Neural progenitor cell (in vitro differentiated cells): ENCODE results near the gene KRI1. TPM values are rescaled to one million over a fixed set of nuclear protein-coding genes. Genes with fewer than 3 reads are reported as not detected.

ENCODE experiments used
- DNase-seq: peaks from one replicate; pipeline ENCODE4 v3.0.0-alpha.2; 2016; ENCODE audit warnings: low spot score
- H2AFZ ChIP-seq: fragments of 200-600 bp; sonication (generic); replicated peaks from 2 replicates; pipeline ENCODE4 v1.6.1; 2016; ENCODE audit warnings: antibody characterized with exemption
- H3F3A ChIP-seq: fragments of 200-600 bp; sonication (generic); 2 replicates; pipeline ENCODE4 v1.6.1; 2016; ENCODE audit warnings: antibody characterized with exemption, low read depth
- H3K27ac ChIP-seq: fragments of 200-600 bp; sonication (generic); 2 replicates; pipeline ENCODE4 v1.5.1; 2016; ENCODE audit warnings: mild to moderate bottlenecking
- H3K27me3 ChIP-seq: fragments of 200-600 bp; sonication (generic); 2 replicates; pipeline ENCODE4 v1.6.1; 2016; ENCODE audit warnings: mild to moderate bottlenecking, moderate library complexity
- H3K36me3 ChIP-seq: fragments of 200-600 bp; sonication (generic); 2 replicates; pipeline ENCODE4 v1.5.1; 2016
- H3K4me1 ChIP-seq: fragments of 200-600 bp; sonication (generic); 2 replicates; pipeline ENCODE4 v1.6.1; 2016; ENCODE audit warnings: mixed run types
- H3K4me2 ChIP-seq: fragments of 200-600 bp; sonication (generic); 2 replicates; pipeline ENCODE4 v1.6.1; 2016
- H3K4me3 ChIP-seq: fragments of 200-600 bp; sonication (generic); 2 replicates; pipeline ENCODE4 v1.5.1; 2016
- H3K79me2 ChIP-seq: fragments of 200-600 bp; sonication (generic); 2 replicates; pipeline ENCODE4 v1.6.1; 2016; ENCODE audit warnings: low read depth
- H3K9ac ChIP-seq: fragments of 200-600 bp; sonication (generic); 2 replicates; pipeline ENCODE4 v1.6.1; 2016
- H3K9me3 ChIP-seq: fragments of 200-600 bp; sonication (generic); 2 replicates; pipeline ENCODE4 v1.5.1; 2016; ENCODE audit warnings: low read depth
- H4K20me1 ChIP-seq: fragments of 200-600 bp; sonication (generic); 2 replicates; pipeline ENCODE4 v1.6.1; 2016; ENCODE audit warnings: low read depth
- H3K27ac Mint-ChIP-seq: 3 replicates; pipeline ENCODE4 v1.8.0; 2021; ENCODE audit warnings: mixed read lengths
- H3K27me3 Mint-ChIP-seq: 2 replicates; pipeline ENCODE4 v1.8.0; 2022; ENCODE audit warnings: low read depth, mild to moderate bottlenecking, inconsistent platforms, moderate library complexity, mixed read lengths; ENCODE audit not compliant: insufficient read depth
- H3K36me3 Mint-ChIP-seq: 3 replicates; pipeline ENCODE4 v1.8.0; 2021; ENCODE audit warnings: mixed read lengths
- H3K4me1 Mint-ChIP-seq: 3 replicates; pipeline ENCODE4 v1.8.0; 2021; ENCODE audit warnings: mixed read lengths
- H3K4me3 Mint-ChIP-seq: 3 replicates; pipeline ENCODE4 v1.8.0; 2021; ENCODE audit warnings: mild to moderate bottlenecking, moderate library complexity, mixed read lengths
- H3K9me3 Mint-ChIP-seq: 3 replicates; pipeline ENCODE4 v1.8.0; 2020; ENCODE audit warnings: mixed read lengths
- CTCF ChIP-seq: fragments of 200-600 bp; sonication (generic); IDR thresholded peaks from 2 replicates; pipeline ENCODE4 v1.5.1; 2017; ENCODE audit warnings: antibody characterized with exemption, mild to moderate bottlenecking
- EZH2 ChIP-seq: fragments of 200-600 bp; sonication (generic); IDR thresholded peaks from 2 replicates; pipeline ENCODE4 v1.6.1; 2017; ENCODE audit warnings: antibody characterized with exemption, mild to moderate bottlenecking, moderate library complexity
- EZH2phosphoT487 ChIP-seq: fragments of 200-600 bp; sonication (generic); IDR thresholded peaks from 2 replicates; pipeline ENCODE4 v1.6.1; 2017; ENCODE audit warnings: antibody characterized with exemption
- total RNA-seq: library from RNA; depleted of rRNA; stranded (reverse); fragments of >200 nt; gene quantifications from 2 replicates; pipeline ENCODE4 v1.2.3, GENCODE V29; 2015; ENCODE audit warnings: low replicate concordance

KRI1 gene
- total RNA-seq, 1 donor from 2014 or later: 16.4 TPM

GRCh38 chr19:10548746-10549276 lies 17.0 kb downstream of the KRI1 start:
- TF ChIP-seq EZH2phosphoT487 (no peak), EZH2 (no peak), CTCF (no peak)
- Mint-ChIP-seq H3K4me3 (no peak overlapping the region), H3K36me3 (peaks cover 13% of the 10 kb centered on the region), H3K27me3 (peaks cover 3% of the 10 kb centered on the region), H3K4me1 (peaks cover 5% of the 10 kb centered on the region), H3K27ac (no peak overlapping the region), H3K9me3 (no peaks in the 10 kb centered on the region)
- DNase-seq: no peak
- H3K27me3 ChIP-seq: no peaks in the 10 kb centered on the region
- no peak overlapping the region for H3K9ac ChIP-seq
- H3K79me2 ChIP-seq: peaks cover 19% of the 10 kb centered on the region
- peaks cover 15% of the 10 kb centered on the region for H3F3A ChIP-seq
- no peak overlapping the region for H2AFZ ChIP-seq
- H3K9me3 ChIP-seq: no peaks in the 10 kb centered on the region
- peaks cover 8% of the 10 kb centered on the region for H4K20me1 ChIP-seq
- no peaks in the 10 kb centered on the region for H3K4me1 ChIP-seq
- no peak overlapping the region for H3K4me2 ChIP-seq
- H3K36me3 ChIP-seq: no peaks in the 10 kb centered on the region
- H3K4me3 ChIP-seq: no peak overlapping the region
- no peak overlapping the region for H3K27ac ChIP-seq

GRCh38 chr19:10546817-10547216 lies 19.0 kb downstream of the KRI1 start:
- Mint-ChIP-seq H3K27me3 (peaks cover 8% of the 10 kb centered on the region), H3K27ac (no peak overlapping the region), H3K4me3 (no peak overlapping the region), H3K9me3 (no peaks in the 10 kb centered on the region), H3K36me3 (peaks cover 9% of the 10 kb centered on the region), H3K4me1 (peaks cover 8% of the 10 kb centered on the region)
- H3K9ac ChIP-seq: no peak overlapping the region
- no peak for DNase-seq
- no peak overlapping the region for H2AFZ ChIP-seq
- H3K4me1 ChIP-seq: no peaks in the 10 kb centered on the region
- H3K27ac ChIP-seq: no peak overlapping the region
- H3K27me3 ChIP-seq: no peaks in the 10 kb centered on the region
- no peaks in the 10 kb centered on the region for H3K36me3 ChIP-seq
- no peak overlapping the region for H3K4me3 ChIP-seq
- no peak for TF ChIP-seq EZH2phosphoT487
- H3F3A ChIP-seq: peaks cover 5% of the 10 kb centered on the region
- peaks cover 19% of the 10 kb centered on the region for H3K79me2 ChIP-seq
- no peak overlapping the region for H3K4me2 ChIP-seq
- H3K9me3 ChIP-seq: no peaks in the 10 kb centered on the region
- peaks cover 8% of the 10 kb centered on the region for H4K20me1 ChIP-seq

- H3K9me3 Mint-ChIP-seq: no peaks in the 10 kb centered on the region
- H3K27me3 Mint-ChIP-seq: peaks cover 8% of the 10 kb centered on the region
- H3F3A ChIP-seq: peaks cover 9% of the 10 kb centered on the region
- H3K9ac ChIP-seq: no peak overlapping the region
- H3K4me1 ChIP-seq: no peaks in the 10 kb centered on the region
- H4K20me1 ChIP-seq: peaks cover 8% of the 10 kb centered on the region
- H3K36me3 ChIP-seq: no peaks in the 10 kb centered on the region
- no peak overlapping the region for H2AFZ ChIP-seq
- H3K27me3 ChIP-seq: no peaks in the 10 kb centered on the region
- H3K79me2 ChIP-seq: peaks cover 19% of the 10 kb centered on the region
- H3K4me3 Mint-ChIP-seq: peak overlapping the region; percentile 95
- H3K27ac ChIP-seq: no peak overlapping the region
- H3K4me3 ChIP-seq: peak overlapping the region; percentile 93
- H3K4me2 ChIP-seq: peak overlapping the region; percentile 86
- peak overlapping the region; percentile 78 for H3K27ac Mint-ChIP-seq
- H3K36me3 Mint-ChIP-seq: no peaks in the 10 kb centered on the region
- TF ChIP-seq EZH2phosphoT487 (no peak), EZH2 (no peak), CTCF (no peak)
- peak; percentile 33 for DNase-seq
- H3K4me1 Mint-ChIP-seq: peaks cover 10% of the 10 kb centered on the region
- no peaks in the 10 kb centered on the region for H3K9me3 ChIP-seq
These were observed 21.0 kb downstream of the KRI1 start for GRCh38 chr19:10544753-10545251.

- no peaks in the 10 kb centered on the region for H3K4me1 ChIP-seq
- no peaks in the 10 kb centered on the region for H3K9me3 Mint-ChIP-seq
- peak overlapping the region; percentile 93 for H2AFZ ChIP-seq
- H3K4me3 ChIP-seq: peak overlapping the region; percentile 93
- peak overlapping the region; percentile 86 for H3K4me2 ChIP-seq
- no peaks in the 10 kb centered on the region for H3K27me3 ChIP-seq
- peaks cover 10% of the 10 kb centered on the region for H3K4me1 Mint-ChIP-seq
- H4K20me1 ChIP-seq: peaks cover 8% of the 10 kb centered on the region
- H3K79me2 ChIP-seq: peaks cover 19% of the 10 kb centered on the region
- H3K27ac Mint-ChIP-seq: peak overlapping the region; percentile 95
- H3K27me3 Mint-ChIP-seq: peaks cover 8% of the 10 kb centered on the region
- H3K27ac ChIP-seq: no peak overlapping the region
- H3K36me3 ChIP-seq: no peaks in the 10 kb centered on the region
- H3K9me3 ChIP-seq: no peaks in the 10 kb centered on the region
- peak; percentile 35 for DNase-seq
- TF ChIP-seq EZH2phosphoT487 (no peak), EZH2 (no peak), CTCF (no peak)
- no peaks in the 10 kb centered on the region for H3K36me3 Mint-ChIP-seq
- peaks cover 9% of the 10 kb centered on the region for H3F3A ChIP-seq
- H3K9ac ChIP-seq: peak overlapping the region; percentile 92
- H3K4me3 Mint-ChIP-seq: peak overlapping the region; percentile 95
These were observed 21.5 kb downstream of the KRI1 start for GRCh38 chr19:10544242-10544752.
